Activated effector memory CD4-positive, alpha-beta T cell treated with Interleukin-2 at 50 U/mL for 16 hours (primary cell): Measurements from ENCODE around the gene GBP4.

Source experiments
- DNase-seq: peaks from one replicate; pipeline ENCODE4 v3.0.0-alpha.2; 2020

The GBP4 gene

GRCh38 chr1:89170170-89171066 lies 28.3 kb downstream of the GBP4 start:
- no peak for DNase-seq

GRCh38 chr1:89169166-89169565 lies 29.6 kb downstream of the GBP4 start:
- DNase-seq, result no peak

- DNase-seq, result no peak
These were observed 31.0 kb downstream of the GBP4 start for GRCh38 chr1:89167590-89168230.

- DNase-seq, result no peak
These were observed 32.0 kb downstream of the GBP4 start for GRCh38 chr1:89166705-89167104.

- DNase-seq, result no peak
These were observed 32.9 kb downstream of the GBP4 start for GRCh38 chr1:89165811-89166210.

- DNase-seq, result no peak
These were observed 47.7 kb downstream of the GBP4 start for GRCh38 chr1:89151047-89151446.

- no peak for DNase-seq
These were observed 48.8 kb downstream of the GBP4 start for GRCh38 chr1:89149976-89150375.

- no peak for DNase-seq
These were observed 49.5 kb downstream of the GBP4 start for GRCh38 chr1:89149229-89149628.

- DNase-seq, result no peak
These were observed 50.8 kb downstream of the GBP4 start for GRCh38 chr1:89147678-89148658.

- no peak for DNase-seq
These were observed 52.0 kb downstream of the GBP4 start for GRCh38 chr1:89146721-89147120.

GRCh38 chr1:89143484-89143883 lies 55.3 kb downstream of the GBP4 start:
- no peak for DNase-seq

GRCh38 chr1:89142160-89142559 lies 56.6 kb downstream of the GBP4 start:
- no peak for DNase-seq

GRCh38 chr1:89133747-89134146 lies 65.0 kb downstream of the GBP4 start:
- no peak for DNase-seq
